ENCODE data around the gene ABL1. TPM values are rescaled to one million over a fixed set of nuclear protein-coding genes. Genes with fewer than 3 reads are reported as not detected.
A peak's percentile ranks its signal among the peaks of the same experiment; 100 is the strongest.

Gene ABL1
- total and polyA plus RNA-seq, 3 experiments from 2014 or later, result 16.3 to 39.3 (median 38.8) TPM

- Histone ChIP-seq H3K27ac (ENCODE audit: low read depth, low read length) (no peak overlapping the region), H3K9me3 (ENCODE audit: low read length) (no peaks in the 10 kb centered on the region), H3K27me3 (ENCODE audit: insufficient read depth, low read length, poor library complexity, severe bottlenecking) (no peaks in the 10 kb centered on the region), H3K36me3 (ENCODE audit: insufficient read depth, low read length) (no peaks in the 10 kb centered on the region), H3K4me1 (ENCODE audit: insufficient read depth, low read length) (peaks cover 10% of the 10 kb centered on the region), H3K4me3 (ENCODE audit: low read length) (no peak overlapping the region)
- H3K27ac Mint-ChIP-seq, result peak overlapping the region in 2 of 8 donors; percentile 25 to 83
- DNase-seq, result no peak
- H3K27me3 Mint-ChIP-seq, result peaks cover 0 to 3% of the 10 kb centered on the region in 2 donors
- ChIA-PET CTCF (interaction anchor here (0.9 kb wide), 1 partner anchor 215 kb away, joined by 3 read pairs; no protein-coding TSS in a partner anchor), POLR2A (no interaction called here)
- H3K9me3 Mint-ChIP-seq, result peaks cover 2 to 7% (median 7%) of the 10 kb centered on the region in 5 donors
- H3K4me1 Mint-ChIP-seq, result peaks cover 22% of the 10 kb centered on the region in 3 donors
- no peak overlapping the region for H3K4me3 Mint-ChIP-seq
- H3K36me3 Mint-ChIP-seq, result peaks cover 5 to 7% (median 7%) of the 10 kb centered on the region in 3 donors
These were observed 4.0 kb upstream of the ABL1 start for GRCh38 chr9:130831077-130831476.

- Histone ChIP-seq H3K4me1 (ENCODE audit: insufficient read depth, low read length) (peaks cover 13% of the 10 kb centered on the region), H3K27me3 (ENCODE audit: insufficient read depth, low read length, poor library complexity, severe bottlenecking) (no peaks in the 10 kb centered on the region), H3K9me3 (ENCODE audit: low read length) (no peaks in the 10 kb centered on the region), H3K36me3 (ENCODE audit: insufficient read depth, low read length) (no peaks in the 10 kb centered on the region), H3K27ac (ENCODE audit: low read depth, low read length) (no peak overlapping the region), H3K4me3 (ENCODE audit: low read length) (no peak overlapping the region)
- no peak for DNase-seq
- peaks cover 2 to 7% (median 5%) of the 10 kb centered on the region in 5 donors for H3K9me3 Mint-ChIP-seq
- H3K4me3 Mint-ChIP-seq, result peak overlapping the region; percentile 27 to 93 (median 89)
- H3K27ac Mint-ChIP-seq, result peak overlapping the region in 7 of 8 donors; percentile 90 to 100 (median 97)
- CTCF ChIA-PET, result interaction anchor here (2.2 kb wide), 1 partner anchor 9 kb away, joined by 6 read pairs; no protein-coding TSS in a partner anchor
- H3K36me3 Mint-ChIP-seq, result peaks cover 3 to 7% (median 6%) of the 10 kb centered on the region in 3 donors
- peaks cover 0 to 3% of the 10 kb centered on the region in 2 donors for H3K27me3 Mint-ChIP-seq
- peaks cover 33 to 42% (median 36%) of the 10 kb centered on the region in 3 donors for H3K4me1 Mint-ChIP-seq
- POLR2A ChIA-PET, result no interaction called here
These were observed 1.7 kb upstream of the ABL1 start for GRCh38 chr9:130833031-130833990.

GRCh38 chr9:130835441-130836298 lies 616 bp downstream of the ABL1 start:
- H3K4me1 ChIP-seq (ENCODE audit: insufficient read depth, low read length), result peaks cover 13% of the 10 kb centered on the region
- Mint-ChIP-seq H3K27ac (peak overlapping the region; percentile 6 to 99 (median 96)), H3K27me3 (peaks cover 0 to 3% of the 10 kb centered on the region in 2 donors), H3K4me1 (peaks cover 34 to 61% (median 42%) of the 10 kb centered on the region in 3 donors), H3K9me3 (no peaks in the 10 kb centered on the region), H3K4me3 (peak overlapping the region; percentile 85 to 98 (median 97)), H3K36me3 (peaks cover 0 to 7% (median 0%) of the 10 kb centered on the region in 3 donors)
- H3K9me3 ChIP-seq (ENCODE audit: low read length), result no peaks in the 10 kb centered on the region
- DNase-seq, result peak in 3 of 5 donors; percentile 9 to 50 (median 13)
- ChIA-PET POLR2A (interaction anchor here (0.6 kb wide), 1 partner anchor 33 kb away, joined by 3 read pairs; no protein-coding TSS in a partner anchor), CTCF (no interaction called here)
- H3K36me3 ChIP-seq (ENCODE audit: insufficient read depth, low read length), result no peaks in the 10 kb centered on the region
- H3K4me3 ChIP-seq (ENCODE audit: low read length), result peak overlapping the region; percentile 18
- H3K27me3 ChIP-seq (ENCODE audit: insufficient read depth, low read length, poor library complexity, severe bottlenecking), result no peaks in the 10 kb centered on the region
- H3K27ac ChIP-seq (ENCODE audit: low read depth, low read length), result peak overlapping the region; percentile 46

GRCh38 chr9:130837002-130837511 lies 2.0 kb downstream of the ABL1 start:
- H3K27ac ChIP-seq (ENCODE audit: low read depth, low read length), result no peak overlapping the region
- no peaks in the 10 kb centered on the region for H3K36me3 ChIP-seq (ENCODE audit: insufficient read depth, low read length)
- POLR2A ChIA-PET, result no interaction called here
- no peak for DNase-seq
- CTCF ChIA-PET, result no interaction called here
- Mint-ChIP-seq H3K27ac (peak overlapping the region in 7 of 8 donors; percentile 51 to 95 (median 69)), H3K36me3 (peaks cover 0 to 7% (median 0%) of the 10 kb centered on the region in 3 donors), H3K4me1 (peaks cover 33 to 66% (median 42%) of the 10 kb centered on the region in 3 donors), H3K27me3 (peaks cover 0 to 3% of the 10 kb centered on the region in 2 donors), H3K4me3 (peak overlapping the region; percentile 30 to 92 (median 79)), H3K9me3 (no peaks in the 10 kb centered on the region)
- no peaks in the 10 kb centered on the region for H3K9me3 ChIP-seq (ENCODE audit: low read length)
- peaks cover 13% of the 10 kb centered on the region for H3K4me1 ChIP-seq (ENCODE audit: insufficient read depth, low read length)
- no peak overlapping the region for H3K4me3 ChIP-seq (ENCODE audit: low read length)
- no peaks in the 10 kb centered on the region for H3K27me3 ChIP-seq (ENCODE audit: insufficient read depth, low read length, poor library complexity, severe bottlenecking)

- H3K4me1 Mint-ChIP-seq, result peaks cover 37 to 71% (median 42%) of the 10 kb centered on the region in 3 donors
- H3K36me3 Mint-ChIP-seq, result peaks cover 0 to 7% (median 0%) of the 10 kb centered on the region in 3 donors
- peaks cover 0 to 5% of the 10 kb centered on the region in 2 donors for H3K27me3 Mint-ChIP-seq
- H3K4me3 Mint-ChIP-seq, result peak overlapping the region in 3 of 7 donors; percentile 19 to 80 (median 30)
- H3K27ac Mint-ChIP-seq, result peak overlapping the region in 1 of 8 donors; percentile 15
- ChIA-PET CTCF (interaction anchor here (1.0 kb wide), 1 partner anchor 136 kb away, joined by 3 read pairs; no protein-coding TSS in a partner anchor), POLR2A (no interaction called here)
- H3K27me3 ChIP-seq (ENCODE audit: insufficient read depth, low read length, poor library complexity, severe bottlenecking), result no peaks in the 10 kb centered on the region
- H3K27ac ChIP-seq (ENCODE audit: low read depth, low read length), result no peak overlapping the region
- DNase-seq, result no peak
- no peaks in the 10 kb centered on the region for H3K36me3 ChIP-seq (ENCODE audit: insufficient read depth, low read length)
- H3K9me3 ChIP-seq (ENCODE audit: low read length), result no peaks in the 10 kb centered on the region
- peaks cover 13% of the 10 kb centered on the region for H3K4me1 ChIP-seq (ENCODE audit: insufficient read depth, low read length)
- H3K9me3 Mint-ChIP-seq, result no peaks in the 10 kb centered on the region
- no peak overlapping the region for H3K4me3 ChIP-seq (ENCODE audit: low read length)
These were observed 2.6 kb downstream of the ABL1 start for GRCh38 chr9:130837643-130838042.

GRCh38 chr9:130839132-130840111 lies 4.4 kb downstream of the ABL1 start:
- H3K9me3 Mint-ChIP-seq, result no peaks in the 10 kb centered on the region
- DNase-seq, result no peak
- Histone ChIP-seq H3K36me3 (ENCODE audit: insufficient read depth, low read length) (no peaks in the 10 kb centered on the region), H3K27ac (ENCODE audit: low read depth, low read length) (no peak overlapping the region), H3K4me3 (ENCODE audit: low read length) (no peak overlapping the region), H3K4me1 (ENCODE audit: insufficient read depth, low read length) (peaks cover 19% of the 10 kb centered on the region), H3K27me3 (ENCODE audit: insufficient read depth, low read length, poor library complexity, severe bottlenecking) (no peaks in the 10 kb centered on the region), H3K9me3 (ENCODE audit: low read length) (no peaks in the 10 kb centered on the region)
- ChIA-PET CTCF (no interaction called here), POLR2A (no interaction called here)
- H3K36me3 Mint-ChIP-seq, result peaks cover 0 to 7% (median 0%) of the 10 kb centered on the region in 3 donors
- H3K27ac Mint-ChIP-seq, result no peak overlapping the region
- H3K4me3 Mint-ChIP-seq, result peak overlapping the region in 1 of 7 donors; percentile 65
- H3K27me3 Mint-ChIP-seq, result peaks cover 0 to 5% of the 10 kb centered on the region in 2 donors
- H3K4me1 Mint-ChIP-seq, result peaks cover 38 to 75% (median 42%) of the 10 kb centered on the region in 3 donors
